Urinary bladder (tissue), 4 donors: ENCODE results near the gene RABGAP1L. TPM values are rescaled to one million over a fixed set of nuclear protein-coding genes. Genes with fewer than 3 reads are reported as not detected.

Experiments used
- DNase-seq: peaks from one replicate; pipeline ENCODE4 v3.0.0-alpha.2; 2015; ENCODE audit errors: extremely low spot score
- H3K27ac ChIP-seq: one replicate; pipeline ENCODE4 v1.5.1; 2013; ENCODE audit warnings: low read depth, mild to moderate bottlenecking, moderate library complexity
- H3K36me3 ChIP-seq: one replicate; pipeline ENCODE4 v1.6.1; 2013; ENCODE audit warnings: mild to moderate bottlenecking, moderate library complexity; ENCODE audit not compliant: insufficient read depth
- H3K4me1 ChIP-seq: one replicate; pipeline ENCODE4 v1.6.1; 2013; ENCODE audit warnings: mild to moderate bottlenecking, moderate library complexity; ENCODE audit not compliant: insufficient read depth
- H3K4me3 ChIP-seq: one replicate; pipeline ENCODE4 v1.5.1; 2013; ENCODE audit warnings: low read depth, low read length
- WGBS: extraction: QIAGEN DNeasy Blood & Tissue Kit; methylation state at CpG from one replicate; pipeline ENCODE4 v1.1.7; 2013; 5-methylcytosine and 5-hydroxymethylcytosine counted together
- polyA plus RNA-seq: library from polyadenylated mRNA; stranded (reverse); fragments of 200-250 nt; gene quantifications from one replicate; pipeline ENCODE4 v1.2.3, GENCODE V29; 2013
- total RNA-seq: library from RNA; depleted of rRNA; stranded (reverse); fragments of >200 nt; gene quantifications from one replicate; pipeline ENCODE4 v1.2.3, GENCODE V29; 2014
- donor health status: healthy with polysubstance abuse.
- donor health status: healthy.

The RABGAP1L gene
- total and polyA plus RNA-seq, 2 donors: 14.5 to 102 TPM

GRCh38 chr1:174912264-174912663 lies 752.9 kb downstream of the RABGAP1L start:
- no peak overlapping the region for H3K4me3 ChIP-seq
- H3K36me3 ChIP-seq: no peaks in the 10 kb centered on the region
- no peaks in the 10 kb centered on the region for H3K4me1 ChIP-seq
- no peak overlapping the region for H3K27ac ChIP-seq
- DNase-seq: no peak

GRCh38 chr1:174913225-174913903 lies 754.0 kb downstream of the RABGAP1L start:
- Histone ChIP-seq H3K4me3 (no peak overlapping the region), H3K36me3 (no peaks in the 10 kb centered on the region), H3K4me1 (no peaks in the 10 kb centered on the region), H3K27ac (peak overlapping the region; percentile 23)
- WGBS: 42% methylated on average over 5 of the region's 5 CpGs
- DNase-seq: peak; percentile 23

- no peak overlapping the region for H3K27ac ChIP-seq
- 30% methylated on average over 1 of the region's 1 CpG for WGBS
- H3K4me1 ChIP-seq: no peaks in the 10 kb centered on the region
- H3K36me3 ChIP-seq: peaks cover under 1% of the 10 kb centered on the region
- no peak for DNase-seq
- no peak overlapping the region for H3K4me3 ChIP-seq
These were observed 755.7 kb downstream of the RABGAP1L start for GRCh38 chr1:174914991-174915390.

- H3K4me1 ChIP-seq: no peaks in the 10 kb centered on the region
- no peak for DNase-seq
- WGBS: 86% methylated on average over 3 of the region's 3 CpGs
These were observed 757.5 kb downstream of the RABGAP1L start for GRCh38 chr1:174916846-174917245.

GRCh38 chr1:174920093-174920492 lies 760.8 kb downstream of the RABGAP1L start:
- Histone ChIP-seq H3K27ac (no peak overlapping the region), H3K4me1 (no peaks in the 10 kb centered on the region), H3K36me3 (peaks cover 2% of the 10 kb centered on the region), H3K4me3 (no peak overlapping the region)
- DNase-seq: no peak
- WGBS: 94% methylated on average over 1 of the region's 1 CpG

More at GRCh38 chr1:174916846-174917245, 757.5 kb downstream of the RABGAP1L start:
- peaks cover 2% of the 10 kb centered on the region for H3K36me3 ChIP-seq
- no peak overlapping the region for H3K27ac ChIP-seq
- no peak overlapping the region for H3K4me3 ChIP-seq

GRCh38 chr1:174922121-174922520 lies 762.8 kb downstream of the RABGAP1L start:
- H3K27ac ChIP-seq: no peak overlapping the region
- DNase-seq: no peak
- H3K4me1 ChIP-seq: no peaks in the 10 kb centered on the region
- no peak overlapping the region for H3K4me3 ChIP-seq
- H3K36me3 ChIP-seq: peaks cover 2% of the 10 kb centered on the region
- WGBS: 96% methylated on average over 5 of the region's 5 CpGs

- Histone ChIP-seq H3K4me3 (no peak overlapping the region), H3K27ac (no peak overlapping the region), H3K4me1 (no peaks in the 10 kb centered on the region), H3K36me3 (peaks cover 2% of the 10 kb centered on the region)
- 86% methylated on average over 5 of the region's 5 CpGs for WGBS
- DNase-seq: no peak
These were observed 764.5 kb downstream of the RABGAP1L start for GRCh38 chr1:174923820-174924219.

GRCh38 chr1:174928541-174928940 lies 769.2 kb downstream of the RABGAP1L start:
- no peak overlapping the region for H3K27ac ChIP-seq
- no peaks in the 10 kb centered on the region for H3K4me1 ChIP-seq
- DNase-seq: no peak
- 83% methylated on average over 1 of the region's 1 CpG for WGBS
- no peak overlapping the region for H3K4me3 ChIP-seq
- no peaks in the 10 kb centered on the region for H3K36me3 ChIP-seq

- WGBS: 21% methylated on average over 1 of the region's 1 CpG
- H3K27ac ChIP-seq: no peak overlapping the region
- DNase-seq: no peak
- no peak overlapping the region for H3K4me3 ChIP-seq
- H3K36me3 ChIP-seq: no peaks in the 10 kb centered on the region
- no peaks in the 10 kb centered on the region for H3K4me1 ChIP-seq
These were observed 771.9 kb downstream of the RABGAP1L start for GRCh38 chr1:174931214-174931613.

- H3K27ac ChIP-seq: no peak overlapping the region
- WGBS: 91% methylated on average over 2 of the region's 2 CpGs
- DNase-seq: no peak
- no peaks in the 10 kb centered on the region for H3K4me1 ChIP-seq
- H3K4me3 ChIP-seq: no peak overlapping the region
- H3K36me3 ChIP-seq: no peaks in the 10 kb centered on the region
These were observed 773.3 kb downstream of the RABGAP1L start for GRCh38 chr1:174932587-174932986.

GRCh38 chr1:174935961-174936727 lies 776.8 kb downstream of the RABGAP1L start:
- Histone ChIP-seq H3K36me3 (no peaks in the 10 kb centered on the region), H3K4me1 (no peaks in the 10 kb centered on the region), H3K4me3 (no peak overlapping the region), H3K27ac (no peak overlapping the region)
- 97% methylated on average over 3 of the region's 3 CpGs for WGBS
- no peak for DNase-seq

GRCh38 chr1:174938281-174939007 lies 779.1 kb downstream of the RABGAP1L start:
- H3K27ac ChIP-seq: no peak overlapping the region
- DNase-seq: peak; percentile 28
- H3K4me3 ChIP-seq: no peak overlapping the region
- 21% methylated on average over 6 of the region's 6 CpGs for whole genome bisulfite sequencing
- no peaks in the 10 kb centered on the region for H3K36me3 ChIP-seq
- H3K4me1 ChIP-seq: no peaks in the 10 kb centered on the region

- 95% methylated on average over 3 of the region's 3 CpGs for WGBS
- no peaks in the 10 kb centered on the region for H3K36me3 ChIP-seq
- H3K27ac ChIP-seq: no peak overlapping the region
- H3K4me3 ChIP-seq: no peak overlapping the region
- no peak for DNase-seq
- no peaks in the 10 kb centered on the region for H3K4me1 ChIP-seq
These were observed 780.6 kb downstream of the RABGAP1L start for GRCh38 chr1:174939775-174940545.
